Activated CD8-positive, alpha-beta memory T cell treated with anti-CD3 and anti-CD28 coated beads for 36 hours (primary cell): Measurements from ENCODE around the gene MYO1D. TPM values are rescaled to one million over a fixed set of nuclear protein-coding genes. Genes with fewer than 3 reads are reported as not detected.

Experiments
- CTCF ChIA-PET: fragments of 350-600 bp; sonication (Branson Sonifier 250); formaldehyde crosslinking; loops from one replicate; lab custom pipeline; 2021; ENCODE audit warnings: antibody characterized with exemption; lab: Charles Lee
- POLR2A ChIA-PET: fragments of 350-600 bp; sonication (Branson Sonifier 250); formaldehyde crosslinking; loops from one replicate; lab custom pipeline; 2021; ENCODE audit warnings: antibody characterized with exemption; lab: Charles Lee
- total RNA-seq, 2 experiments: library from RNA; stranded (reverse); gene quantifications; one replicate each; pipeline ENCODE4 v1.2.3, GENCODE V29; 2021

MYO1D gene
- total RNA-seq, 2 experiments from 2014 or later, result 10.5 to 12.5 TPM

DNA sequence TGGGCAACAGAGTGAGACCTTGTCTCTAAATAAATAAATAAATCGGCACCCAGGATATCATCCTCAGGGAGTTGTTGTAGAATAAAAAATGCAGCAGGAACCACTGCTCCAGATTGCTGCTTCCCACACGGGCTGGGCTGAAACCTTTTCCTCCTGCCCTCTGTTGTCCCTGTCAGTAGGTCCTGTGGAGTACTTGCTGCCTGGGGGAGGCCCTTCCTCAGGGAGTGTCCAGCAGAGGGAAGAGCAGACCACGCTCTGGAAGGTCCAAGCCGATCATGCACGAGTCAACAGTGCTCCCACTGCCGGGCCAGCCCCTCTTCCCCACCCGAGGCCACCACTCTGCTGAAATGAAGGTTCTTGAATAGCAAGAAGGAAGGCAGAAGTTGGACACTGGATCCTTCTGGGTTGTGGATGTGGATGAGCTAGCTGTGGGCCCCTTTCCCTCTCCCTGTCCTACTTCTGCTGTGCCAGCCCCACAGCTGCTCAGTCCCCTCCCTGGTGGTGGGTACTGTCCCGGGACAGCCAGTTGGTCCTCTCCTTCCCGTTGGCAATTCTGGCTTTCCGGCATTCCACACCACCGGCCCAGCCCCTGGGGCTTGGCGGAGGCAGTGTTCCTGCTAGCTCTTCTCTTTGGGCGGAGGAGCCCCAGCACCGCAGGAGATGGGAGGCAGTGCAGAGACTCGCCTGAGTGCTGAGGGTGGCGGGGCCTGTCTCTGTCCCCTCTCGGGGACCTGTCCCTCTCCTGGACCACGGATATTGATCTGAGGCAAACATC is 379.3 kb downstream of the MYO1D start:
- ChIA-PET POLR2A (no interaction called here), CTCF (interaction anchor here (0.6 kb wide), 1 partner anchor 64 kb away, joined by 3 read pairs; no protein-coding TSS in a partner anchor)

DNA sequence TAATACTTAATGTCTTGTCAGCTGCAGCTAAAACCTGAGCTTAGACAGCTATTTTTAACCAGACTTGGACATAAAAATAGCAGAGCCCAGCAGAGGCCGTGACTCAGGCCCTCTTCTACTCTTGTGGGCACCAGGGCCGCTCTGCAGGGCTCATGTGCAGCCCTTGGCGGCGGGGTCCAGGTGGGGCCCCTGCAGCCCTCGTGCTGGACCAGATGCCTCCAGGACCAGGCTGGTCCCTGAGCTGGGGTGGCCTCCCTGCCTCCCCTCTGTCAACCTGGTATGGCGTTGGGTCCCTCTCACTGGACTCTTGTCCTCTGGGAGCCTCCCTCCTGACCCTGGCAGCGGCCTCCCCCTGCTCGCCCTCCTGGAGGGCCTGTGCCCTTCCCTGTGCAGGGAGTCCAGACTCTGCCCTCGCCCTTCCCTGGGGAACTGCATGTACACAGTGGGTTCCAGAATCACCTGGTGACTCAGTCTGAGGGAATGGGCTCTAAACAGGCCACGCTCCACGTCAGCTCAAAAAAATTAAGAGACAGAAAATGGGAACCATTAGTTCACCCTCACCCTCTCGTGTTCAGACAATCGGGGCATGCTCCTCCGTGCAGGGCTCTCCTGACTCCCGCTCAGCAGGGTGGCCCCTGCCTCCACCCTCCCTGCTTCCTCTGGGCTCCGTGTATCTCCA is 380.4 kb downstream of the MYO1D start:
- POLR2A ChIA-PET, result no interaction called here
- CTCF ChIA-PET, result no interaction called here

DNA sequence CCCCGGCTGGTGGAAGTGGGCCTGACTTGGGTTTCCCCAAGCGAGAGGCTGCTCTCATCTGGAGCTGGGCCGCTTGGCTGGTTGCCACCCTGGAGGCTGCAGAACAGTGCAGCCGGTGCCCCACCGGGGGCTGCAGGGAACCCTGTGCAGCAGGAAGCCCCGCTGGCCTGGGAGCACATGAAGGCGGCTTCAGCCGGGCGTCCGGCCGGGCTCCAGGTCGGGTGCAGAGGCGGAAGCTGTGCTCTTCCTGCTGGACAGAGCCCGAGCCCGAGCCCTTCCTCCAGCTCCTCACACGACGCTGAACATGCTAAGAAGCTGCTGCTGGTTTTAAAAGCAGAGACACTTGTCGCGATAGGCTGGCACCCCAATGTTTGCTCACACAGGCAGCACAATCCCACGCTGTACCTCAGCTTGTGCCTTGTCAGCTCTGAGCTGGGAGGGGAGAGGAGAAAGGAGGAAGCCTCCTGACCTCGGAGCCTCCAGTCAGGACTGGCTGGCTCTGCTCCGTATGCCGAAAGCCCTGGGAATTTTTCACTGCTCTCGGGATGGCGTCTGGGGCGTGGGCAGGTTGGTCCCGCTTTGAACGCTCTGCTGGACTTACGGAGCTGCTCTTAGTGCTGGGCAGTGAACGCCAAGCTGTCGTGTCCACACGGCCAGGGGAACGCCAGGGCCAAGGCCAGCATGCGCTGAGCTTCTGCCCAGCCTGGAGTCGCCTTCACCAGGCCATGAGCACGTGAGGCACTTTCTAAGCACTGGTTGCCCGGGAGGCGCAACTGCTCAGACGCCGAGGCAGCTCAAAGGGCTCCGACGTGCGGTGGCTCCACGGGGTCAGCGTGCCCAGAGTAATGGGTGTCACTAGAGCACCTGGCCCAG is 381.3 kb downstream of the MYO1D start:
- CTCF ChIA-PET, result interaction anchor here (0.9 kb wide), 1 partner anchor 33 kb away, joined by 3 read pairs; no protein-coding TSS in a partner anchor
- POLR2A ChIA-PET, result no interaction called here

DNA sequence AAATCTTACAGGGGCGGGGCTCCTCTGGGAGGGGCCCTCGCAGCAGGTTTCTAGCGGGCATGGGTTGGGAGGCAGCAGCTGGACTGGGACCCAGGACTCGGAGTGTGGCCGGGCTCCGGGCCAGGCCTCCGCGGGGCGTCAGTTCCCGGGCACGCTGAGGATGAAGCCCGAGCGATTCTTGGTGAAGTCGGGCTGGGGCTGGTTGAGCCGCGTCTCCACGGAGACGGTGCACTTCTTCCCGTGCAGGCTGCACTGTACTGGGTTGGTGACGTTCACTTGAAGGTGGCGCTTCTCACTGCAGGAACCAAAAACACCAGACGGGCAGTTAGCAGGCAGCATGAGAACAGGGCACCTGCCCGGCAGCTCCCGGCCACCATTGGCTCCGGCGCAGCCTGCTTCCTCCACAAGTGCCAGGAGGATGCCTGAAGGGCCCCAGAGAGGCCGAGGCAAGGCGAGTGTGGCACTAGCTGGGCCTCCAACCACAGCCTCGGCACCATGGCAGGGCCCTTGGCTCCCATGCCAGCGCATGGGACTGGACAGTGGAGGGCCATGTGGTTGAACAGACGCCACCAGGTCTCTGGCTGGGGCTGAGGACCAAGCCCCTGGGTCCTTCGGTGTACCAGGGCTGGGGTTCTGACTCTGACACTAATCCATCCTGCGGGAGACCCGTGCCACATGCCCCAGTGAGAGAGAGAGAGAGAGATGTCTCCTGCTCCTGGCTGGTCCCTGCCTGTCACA is 382.1 kb downstream of the MYO1D start:
- ChIA-PET POLR2A (no interaction called here), CTCF (interaction anchor here (0.9 kb wide), 1 partner anchor 32 kb away, joined by 3 read pairs; no protein-coding TSS in a partner anchor)

GRCh38 chr17:32493976-32494513 is 382.9 kb downstream of the MYO1D start:
- ChIA-PET POLR2A (no interaction called here), CTCF (no interaction called here)

DNA sequence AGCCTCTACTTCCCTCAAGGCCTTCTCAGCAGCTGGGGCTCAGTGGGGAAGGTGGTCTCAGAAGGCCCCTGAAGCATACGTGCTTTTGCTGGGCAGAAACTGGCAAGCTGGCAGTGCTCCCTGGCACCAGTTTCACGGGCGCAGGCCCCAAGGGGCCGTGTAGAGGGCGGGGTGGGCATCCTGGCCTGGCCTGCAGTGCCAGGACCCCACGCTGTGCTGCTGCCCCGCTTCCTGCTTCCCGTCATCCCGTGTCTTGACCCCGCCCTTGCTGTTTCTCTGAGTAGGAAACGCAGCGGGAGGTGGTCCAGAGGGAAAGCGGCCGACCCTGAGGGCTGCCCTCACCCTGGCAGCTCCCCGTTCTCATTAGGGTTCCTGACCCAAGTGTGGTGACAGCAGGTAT is 383.4 kb downstream of the MYO1D start:
- CTCF ChIA-PET, result no interaction called here
- POLR2A ChIA-PET, result no interaction called here

- POLR2A ChIA-PET, result no interaction called here
Observed at GRCh38 chr17:32492648-32493289, 384.2 kb downstream of the MYO1D start.

GRCh38 chr17:32492264-32492589 is 384.7 kb downstream of the MYO1D start:
- ChIA-PET CTCF (interaction anchor here (0.5 kb wide), 1 partner anchor 155 kb away, joined by 3 read pairs; no protein-coding TSS in a partner anchor), POLR2A (no interaction called here)

More at GRCh38 chr17:32492648-32493289, 384.2 kb downstream of the MYO1D start:
- CTCF ChIA-PET, result interaction anchor here (0.5 kb wide), 1 partner anchor 155 kb away, joined by 3 read pairs; no protein-coding TSS in a partner anchor

GRCh38 chr17:32491371-32492263 is 385.3 kb downstream of the MYO1D start:
- CTCF ChIA-PET, result interaction anchor here (0.5 to 0.8 kb wide), 2 partner anchors 93 to 156 kb away, joined by 3 read pairs; no protein-coding TSS in a partner anchor
- POLR2A ChIA-PET, result no interaction called here

DNA sequence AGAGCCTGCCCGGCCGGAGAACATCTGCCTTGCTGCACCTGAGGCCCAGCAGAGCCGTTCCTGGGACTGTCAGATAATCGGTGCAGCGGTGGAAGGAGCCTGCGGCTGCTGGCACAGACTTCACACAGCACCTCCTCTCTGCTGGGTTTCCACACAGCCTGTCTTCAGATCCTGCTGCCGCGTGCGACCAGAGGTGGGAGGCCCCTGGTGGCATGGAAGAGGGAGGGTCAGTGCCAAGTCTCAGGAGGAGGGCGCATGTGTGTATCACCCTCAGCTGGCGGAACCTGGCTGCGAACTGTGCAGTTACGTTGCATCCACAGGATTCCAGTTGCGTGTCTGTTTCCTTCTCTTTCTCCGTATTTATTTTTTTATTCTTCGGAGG is 386.8 kb downstream of the MYO1D start:
- POLR2A ChIA-PET, result no interaction called here
- CTCF ChIA-PET, result no interaction called here

DNA sequence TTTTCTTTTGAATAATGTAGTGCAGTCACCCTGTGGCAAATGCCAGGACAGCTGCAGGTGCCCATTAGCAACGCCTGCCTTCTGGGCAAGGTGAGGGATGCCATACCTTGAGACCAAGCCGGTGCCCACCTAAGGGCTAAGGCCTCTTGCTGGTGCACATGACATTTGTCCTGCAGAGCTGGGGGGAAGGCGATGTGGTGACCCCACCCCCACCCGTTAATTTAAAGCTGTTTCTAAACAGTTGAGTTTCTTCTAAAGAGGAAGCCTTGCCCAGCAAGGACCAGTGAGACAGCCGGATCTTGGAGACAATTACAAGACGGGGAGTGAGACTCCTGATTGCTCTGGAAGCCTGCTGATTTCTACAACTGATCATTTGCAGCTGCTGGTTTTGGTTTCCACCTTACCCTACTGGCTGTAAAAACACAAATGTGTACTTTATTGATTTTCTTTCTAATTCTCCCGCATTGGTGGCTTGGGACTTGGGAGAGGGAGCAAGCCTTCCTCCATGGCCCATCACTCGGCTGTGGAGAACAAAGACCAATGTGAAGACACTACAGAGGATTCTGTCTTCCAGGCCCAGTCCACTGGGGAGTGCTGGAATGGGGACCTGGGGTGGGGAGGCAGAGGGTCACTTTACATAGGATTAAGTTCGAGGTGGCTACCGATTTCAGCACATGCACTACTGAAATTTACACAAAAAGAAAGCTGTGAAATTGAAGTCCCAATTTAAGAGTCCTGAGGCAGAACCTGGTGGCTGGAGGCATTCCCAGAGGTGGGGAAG is 387.4 kb downstream of the MYO1D start:
- ChIA-PET POLR2A (interaction anchor here (1.0 kb wide), 1 partner anchor 62 kb away, joined by 4 read pairs; no protein-coding TSS in a partner anchor), CTCF (no interaction called here)

DNA sequence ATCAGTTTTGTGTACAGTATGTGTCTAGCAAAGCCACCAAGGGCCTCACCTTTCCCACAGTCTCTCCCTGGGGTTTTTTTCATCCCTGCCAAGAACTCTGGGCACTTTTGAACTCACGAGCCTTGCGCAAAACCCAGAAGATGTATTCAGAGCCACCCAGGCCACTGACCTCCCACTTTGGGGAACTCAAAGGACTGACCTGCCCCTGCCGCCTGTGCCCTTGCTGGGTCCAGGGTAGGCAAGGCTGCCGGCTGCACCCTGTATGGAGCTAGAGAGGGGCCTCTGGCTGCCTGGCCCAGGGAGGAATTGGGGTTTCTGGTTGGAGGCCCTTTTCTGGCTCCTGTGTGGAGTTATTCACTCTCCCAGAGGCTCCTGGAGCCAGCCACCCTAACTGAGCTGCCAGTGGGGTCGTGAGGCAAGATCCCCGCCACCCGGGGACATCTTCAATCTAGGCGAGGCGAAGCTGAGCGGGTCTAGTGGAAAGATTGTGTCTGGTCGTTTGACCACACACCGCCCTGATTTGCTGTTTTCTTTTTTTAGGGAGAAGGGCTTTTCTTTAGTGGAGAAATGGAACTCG is 388.2 kb downstream of the MYO1D start:
- ChIA-PET CTCF (interaction anchor here (1.1 to 2.6 kb wide), 2 partner anchors 15 to 26 kb away, joined by 3 to 12 read pairs; no protein-coding TSS in a partner anchor), POLR2A (interaction anchor here (1.0 kb wide), 1 partner anchor 63 kb away, joined by 4 read pairs; no protein-coding TSS in a partner anchor)

DNA sequence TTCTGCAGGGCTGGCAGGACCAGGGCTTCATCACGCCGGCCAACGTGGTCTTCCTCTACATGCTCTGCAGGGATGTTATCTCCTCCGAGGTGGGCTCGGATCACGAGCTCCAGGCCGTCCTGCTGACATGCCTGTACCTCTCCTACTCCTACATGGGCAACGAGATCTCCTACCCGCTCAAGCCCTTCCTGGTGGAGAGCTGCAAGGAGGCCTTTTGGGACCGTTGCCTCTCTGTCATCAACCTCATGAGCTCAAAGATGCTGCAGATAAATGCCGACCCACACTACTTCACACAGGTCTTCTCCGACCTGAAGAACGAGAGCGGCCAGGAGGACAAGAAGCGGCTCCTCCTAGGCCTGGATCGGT is 388.8 kb downstream of the MYO1D start:
- ChIA-PET POLR2A (no interaction called here), CTCF (interaction anchor here (1.1 to 2.6 kb wide), 4 partner anchors 13 to 44 kb away, joined by 3 to 12 read pairs (median 6); partner anchors contain the start of gene PSMD11)

DNA sequence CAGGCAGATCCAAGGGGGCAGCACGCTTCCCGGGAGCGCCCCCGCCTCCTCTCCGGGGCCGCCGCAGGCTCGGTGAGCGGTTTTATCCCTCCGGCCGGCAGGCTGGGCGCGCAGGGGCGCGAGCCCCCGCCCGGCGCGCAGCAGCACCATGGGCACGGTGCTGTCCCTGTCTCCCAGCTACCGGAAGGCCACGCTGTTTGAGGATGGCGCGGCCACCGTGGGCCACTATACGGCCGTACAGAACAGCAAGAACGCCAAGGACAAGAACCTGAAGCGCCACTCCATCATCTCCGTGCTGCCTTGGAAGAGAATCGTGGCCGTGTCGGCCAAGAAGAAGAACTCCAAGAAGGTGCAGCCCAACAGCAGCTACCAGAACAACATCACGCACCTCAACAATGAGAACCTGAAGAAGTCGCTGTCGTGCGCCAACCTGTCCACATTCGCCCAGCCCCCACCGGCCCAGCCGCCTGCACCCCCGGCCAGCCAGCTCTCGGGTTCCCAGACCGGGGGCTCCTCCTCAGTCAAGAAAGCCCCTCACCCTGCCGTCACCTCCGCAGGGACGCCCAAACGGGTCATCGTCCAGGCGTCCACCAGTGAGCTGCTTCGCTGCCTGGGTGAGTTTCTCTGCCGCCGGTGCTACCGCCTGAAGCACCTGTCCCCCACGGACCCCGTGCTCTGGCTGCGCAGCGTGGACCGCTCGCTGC is 389.3 kb downstream of the MYO1D start:
- POLR2A ChIA-PET, result interaction anchor here (2.0 kb wide), 1 partner anchor 36 kb away, joined by 9 read pairs; no protein-coding TSS in a partner anchor
- CTCF ChIA-PET, result interaction anchor here (0.5 to 2.6 kb wide), 6 partner anchors 14 to 340 kb away, joined by 3 to 12 read pairs (median 4); partner anchors contain the start of gene PSMD11
